Thyroid gland (tissue), 4 donors: ENCODE data around the gene ZBTB7C. TPM values are rescaled to one million over a fixed set of nuclear protein-coding genes. Genes with fewer than 3 reads are reported as not detected.

Experiments used
- DNase-seq, 2 donors: peaks; one replicate each; pipeline ENCODE4 v3.0.0-alpha.2; 2019
- H3K27ac ChIP-seq, 3 donors: fragments of 200-600 bp; sonication (generic); 1 replicate in 2 of 3; 2 replicates in 1 of 3; pipeline ENCODE4 v1.5.1; 2016 to 2019; ENCODE audit warnings: mild to moderate bottlenecking in 1 of 3, moderate library complexity in 1 of 3
- H3K27me3 ChIP-seq: fragments of 200-600 bp; sonication (generic); one replicate; pipeline ENCODE4 v1.5.1; 2019
- H3K36me3 ChIP-seq, 2 donors: fragments of 200-600 bp; sonication (generic); one replicate each; pipeline ENCODE4 v1.5.1; 2016 to 2019
- H3K4me1 ChIP-seq, 2 donors: fragments of 200-600 bp; sonication (generic); one replicate each; pipeline ENCODE4 v1.5.1; 2017 to 2019
- H3K4me3 ChIP-seq, 3 donors: fragments of 200-600 bp; sonication (generic); replicated peaks in 1 of 3; 1 replicate in 2 of 3; 2 replicates in 1 of 3; pipeline ENCODE4 v1.5.1; 2016; ENCODE audit warnings: mild to moderate bottlenecking in 1 of 3
- H3K9me3 ChIP-seq: fragments of 200-600 bp; sonication (generic); one replicate; pipeline ENCODE4 v1.5.1; 2017
- POLR2A ChIP-seq, 2 donors: fragments of 450-650 bp; IDR thresholded peaks; one replicate each; pipeline ENCODE4 v1.6.1; 2017; ENCODE audit warnings: antibody characterized with exemption in 2 of 2, mild to moderate bottlenecking in 2 of 2, moderate library complexity in 1 of 2
- WGBS, 2 donors: methylation state at CpG; one replicate each; pipeline ENCODE4 v1.1.5; 2017; 5-methylcytosine and 5-hydroxymethylcytosine counted together
- intact Hi-C: fragments of 100-400 bp; cut with DNase I; formaldehyde crosslinking; loops from one replicate; pipeline ENCODE4 v1.15.1; 2023
- total RNA-seq, 4 donors: library from RNA; depleted of rRNA; stranded (reverse); fragments of >200 nt; gene quantifications; one replicate each; pipeline ENCODE4 v1.2.3, GENCODE V29; 2016
- TF ChIP-seq, protein P1 (sequence below), 6 experiments: fragments of 200-600 bp in 3 of 6; fragments of 450-650 bp in 3 of 6; sonication (generic) in 3 of 6; IDR thresholded peaks; one replicate each; pipeline ENCODE4 v1.5.1; 2016 to 2019; ENCODE audit warnings: antibody characterized with exemption in 6 of 6, mild to moderate bottlenecking in 2 of 6, inconsistent platforms in 1 of 6, moderate library complexity in 1 of 6

ZBTB7C gene
- total RNA-seq, 4 donors from 2014 or later: 41.7 to 66.7 (median 49.5) TPM

- Histone ChIP-seq H3K4me1 (peaks cover 40 to 71% of the 10 kb centered on the region in 2 donors), H3K36me3 (peaks cover 0 to 6% of the 10 kb centered on the region in 2 donors), H3K9me3 (no peaks in the 10 kb centered on the region), H3K27me3 (no peaks in the 10 kb centered on the region), H3K27ac (peak overlapping the region; percentile 84 to 94 (median 89)), H3K4me3 (no peak overlapping the region)
- intact Hi-C loops: no loop called here
- TF ChIP-seq, protein P1, sequence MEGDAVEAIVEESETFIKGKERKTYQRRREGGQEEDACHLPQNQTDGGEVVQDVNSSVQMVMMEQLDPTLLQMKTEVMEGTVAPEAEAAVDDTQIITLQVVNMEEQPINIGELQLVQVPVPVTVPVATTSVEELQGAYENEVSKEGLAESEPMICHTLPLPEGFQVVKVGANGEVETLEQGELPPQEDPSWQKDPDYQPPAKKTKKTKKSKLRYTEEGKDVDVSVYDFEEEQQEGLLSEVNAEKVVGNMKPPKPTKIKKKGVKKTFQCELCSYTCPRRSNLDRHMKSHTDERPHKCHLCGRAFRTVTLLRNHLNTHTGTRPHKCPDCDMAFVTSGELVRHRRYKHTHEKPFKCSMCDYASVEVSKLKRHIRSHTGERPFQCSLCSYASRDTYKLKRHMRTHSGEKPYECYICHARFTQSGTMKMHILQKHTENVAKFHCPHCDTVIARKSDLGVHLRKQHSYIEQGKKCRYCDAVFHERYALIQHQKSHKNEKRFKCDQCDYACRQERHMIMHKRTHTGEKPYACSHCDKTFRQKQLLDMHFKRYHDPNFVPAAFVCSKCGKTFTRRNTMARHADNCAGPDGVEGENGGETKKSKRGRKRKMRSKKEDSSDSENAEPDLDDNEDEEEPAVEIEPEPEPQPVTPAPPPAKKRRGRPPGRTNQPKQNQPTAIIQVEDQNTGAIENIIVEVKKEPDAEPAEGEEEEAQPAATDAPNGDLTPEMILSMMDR (IDR thresholded peaks at IDR 0.05): no peak
- TF ChIP-seq POLR2A (IDR thresholded peaks at IDR 0.05): peak in 1 of 2 donors; percentile 14
- DNase-seq: peak; percentile 91 to 94
- WGBS, 2 donors: 8 to 14% methylated on average over 7 of the region's 7 CpGs
Observed at GRCh38 chr18:48027401-48027963, 381.7 kb downstream of the ZBTB7C start.

DNA sequence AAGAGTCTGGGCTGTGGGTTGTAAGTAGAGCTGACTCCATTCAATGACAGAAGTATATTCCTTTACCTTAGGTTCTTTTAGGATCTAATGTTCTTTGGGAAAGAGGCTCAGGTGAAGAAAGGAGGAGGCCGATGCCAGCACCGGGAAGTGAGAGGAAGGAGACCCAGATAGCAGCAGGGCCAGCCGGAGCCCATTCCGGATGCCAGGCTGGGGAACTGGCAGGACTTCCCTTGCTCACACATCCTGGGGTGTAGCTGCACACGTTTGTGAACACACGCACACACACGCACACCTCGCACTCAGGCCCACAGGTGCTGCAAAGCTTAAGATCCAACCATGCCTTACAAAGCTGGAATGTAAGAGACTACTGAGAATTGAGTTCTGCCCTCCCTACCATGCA, 383.0 kb downstream of the ZBTB7C start:
- no peak for DNase-seq
- Histone ChIP-seq H3K36me3 (peaks cover 0 to 6% of the 10 kb centered on the region in 2 donors), H3K4me3 (no peak overlapping the region), H3K4me1 (peaks cover 40 to 66% of the 10 kb centered on the region in 2 donors), H3K27me3 (no peaks in the 10 kb centered on the region), H3K9me3 (no peaks in the 10 kb centered on the region), H3K27ac (peak overlapping the region in 2 of 3 donors; percentile 89 to 94)
- intact Hi-C loops: no loop called here
- 84 to 88% methylated on average over 8 of the region's 8 CpGs for WGBS, 2 donors
- TF ChIP-seq, protein P1 (IDR thresholded peaks at IDR 0.05): no peak
- no peak for TF ChIP-seq POLR2A (IDR thresholded peaks at IDR 0.05)

- DNase-seq: no peak
- Histone ChIP-seq H3K4me3 (no peak overlapping the region), H3K27ac (peak overlapping the region in 2 of 3 donors; percentile 89 to 94), H3K27me3 (no peaks in the 10 kb centered on the region), H3K9me3 (no peaks in the 10 kb centered on the region), H3K36me3 (peaks cover 0 to 6% of the 10 kb centered on the region in 2 donors), H3K4me1 (peaks cover 40 to 64% of the 10 kb centered on the region in 2 donors)
- no peak for TF ChIP-seq POLR2A (IDR thresholded peaks at IDR 0.05)
- TF ChIP-seq, protein P1 (IDR thresholded peaks at IDR 0.05): no peak
- 90 to 91% methylated on average over 7 of the region's 7 CpGs for WGBS, 2 donors
- intact Hi-C loops: loop anchor here (5.0 kb wide), 1 partner anchor 422 kb away; no protein-coding TSS in a partner anchor
Observed at GRCh38 chr18:48024881-48025660, 384.1 kb downstream of the ZBTB7C start.

GRCh38 chr18:48024009-48024512, 385.1 kb downstream of the ZBTB7C start:
- Histone ChIP-seq H3K4me1 (peaks cover 40 to 61% of the 10 kb centered on the region in 2 donors), H3K4me3 (no peak overlapping the region), H3K36me3 (peaks cover 0 to under 1% of the 10 kb centered on the region in 2 donors), H3K9me3 (no peaks in the 10 kb centered on the region), H3K27me3 (no peaks in the 10 kb centered on the region), H3K27ac (peak overlapping the region in 2 of 3 donors; percentile 57 to 59)
- TF ChIP-seq, protein P1 (IDR thresholded peaks at IDR 0.05): no peak
- no peak for TF ChIP-seq POLR2A (IDR thresholded peaks at IDR 0.05)
- WGBS, 2 donors: 71 to 83% methylated on average over 2 to 4 of the region's 4 CpGs
- DNase-seq: no peak
- intact Hi-C loops: loop anchor here (5.0 kb wide), 1 partner anchor 423 kb away; no protein-coding TSS in a partner anchor
